DMS114 treated with DMSO at 0.1 percent for 48 hours (cell line): ENCODE results near the gene BET1L.
"Not testable (repeated sequence)": the region's sequence is repeated elsewhere in the genome, so short reads cannot be mapped to it uniquely, and the experiment has no call there.

Experiments used
- DNase-seq: peaks from one replicate; lab custom pipeline; 2025; ENCODE audit not compliant: unreplicated experiment; lab: John Stamatoyannopoulos, UW

The BET1L gene, protein sequence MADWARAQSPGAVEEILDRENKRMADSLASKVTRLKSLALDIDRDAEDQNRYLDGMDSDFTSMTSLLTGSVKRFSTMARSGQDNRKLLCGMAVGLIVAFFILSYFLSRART

GRCh38 chr11:207208-207862, at the start of gene BET1L, which contains the start of gene RIC8A:
BET1L (minus strand) TSS chr11:207399; CDS start chr11:207321, 78 bp downstream.
RIC8A (plus strand) TSS chr11:207708; CDS start chr11:208855, 1,147 bp downstream.
- DNase-seq, result peak; percentile 82

DNA sequence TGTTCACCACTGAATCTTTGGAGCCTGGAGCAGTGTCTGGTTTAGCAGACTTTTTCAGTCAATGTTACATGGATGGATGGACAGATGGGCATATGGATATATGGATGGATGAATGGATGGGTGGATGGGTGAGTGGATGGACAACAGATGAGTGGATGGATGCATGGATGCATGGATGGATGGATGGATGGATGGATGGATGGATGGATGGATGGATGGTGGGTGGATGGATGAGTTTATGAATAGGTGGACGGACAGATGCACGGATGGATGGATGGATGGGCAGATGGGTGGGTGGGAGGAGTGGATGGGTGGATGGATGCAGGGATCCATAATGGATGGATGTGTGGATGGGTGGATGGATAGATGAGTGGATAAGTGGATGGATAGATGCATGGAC, 48.6 kb upstream of the BET1L start:
- DNase-seq, result no peak

GRCh38 chr11:255176-255575, 48.0 kb upstream of the BET1L start:
- DNase-seq, result no peak

DNA sequence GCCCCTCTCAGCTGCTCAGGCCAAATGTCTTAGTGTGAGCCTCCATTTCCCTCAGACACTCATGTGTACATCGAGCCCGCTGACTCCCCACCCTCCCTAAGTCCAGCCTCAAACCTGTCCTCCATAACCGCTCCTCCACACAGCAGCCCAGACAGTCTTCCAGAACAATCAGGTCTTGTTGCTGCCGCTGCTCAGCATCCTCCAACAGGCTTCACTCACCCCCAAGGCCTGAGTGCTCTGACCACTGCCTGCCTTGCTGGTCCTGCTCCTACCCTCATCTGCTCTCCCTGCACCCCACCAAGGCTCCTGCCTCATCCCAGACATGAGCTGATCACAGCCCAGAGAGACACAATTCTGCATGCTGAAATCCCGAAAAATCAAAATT, 46.7 kb upstream of the BET1L start:
- no peak for DNase-seq

GRCh38 chr11:253160-253885, 46.1 kb upstream of the BET1L start:
- no peak for DNase-seq

DNA sequence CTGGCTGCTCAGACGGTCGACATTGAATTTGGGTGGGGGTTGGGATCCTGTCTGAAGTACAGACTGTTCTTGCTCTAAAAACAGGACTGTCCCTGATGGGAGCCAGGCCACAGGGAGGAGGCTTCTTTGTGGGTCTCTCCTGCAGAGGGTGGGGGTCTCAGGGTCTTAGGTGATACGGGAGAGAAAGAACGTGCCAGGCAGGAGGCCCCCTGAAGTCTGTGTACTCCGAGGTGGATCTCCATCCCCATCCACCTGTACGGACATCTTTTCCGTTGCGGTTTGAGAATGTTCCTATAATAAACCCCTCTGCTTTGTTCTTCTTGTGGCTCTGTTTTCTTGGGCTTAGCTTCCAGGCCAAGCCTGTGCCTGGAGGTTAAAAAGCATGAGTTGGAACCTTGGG, 45.5 kb upstream of the BET1L start:
- no peak for DNase-seq

GRCh38 chr11:251550-251949, 44.4 kb upstream of the BET1L start:
- no peak for DNase-seq

GRCh38 chr11:250740-251299, 43.6 kb upstream of the BET1L start:
- DNase-seq, result no peak

- DNase-seq, result no peak
Measured at GRCh38 chr11:250274-250673, 43.1 kb upstream of the BET1L start.

DNA sequence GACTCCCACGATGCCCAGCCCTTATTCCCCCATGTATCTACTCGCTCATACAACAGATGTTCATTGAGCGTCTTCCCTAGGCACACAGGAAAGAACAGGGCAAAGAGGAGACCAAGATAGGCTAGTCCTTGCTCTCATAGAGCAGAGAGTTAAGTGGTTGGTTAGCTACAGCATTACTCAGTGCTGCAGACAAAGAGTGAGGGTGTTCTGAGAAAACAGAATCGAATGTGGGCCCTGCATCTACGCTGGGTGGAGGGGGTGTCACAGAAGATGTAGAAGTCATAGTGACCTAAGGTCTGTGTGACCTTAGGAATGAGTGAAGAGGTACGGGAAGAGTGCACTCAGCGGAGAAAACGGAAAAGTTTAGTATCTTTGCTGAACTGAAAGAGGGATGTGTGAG, 41.9 kb upstream of the BET1L start:
- DNase-seq, result no peak

DNA sequence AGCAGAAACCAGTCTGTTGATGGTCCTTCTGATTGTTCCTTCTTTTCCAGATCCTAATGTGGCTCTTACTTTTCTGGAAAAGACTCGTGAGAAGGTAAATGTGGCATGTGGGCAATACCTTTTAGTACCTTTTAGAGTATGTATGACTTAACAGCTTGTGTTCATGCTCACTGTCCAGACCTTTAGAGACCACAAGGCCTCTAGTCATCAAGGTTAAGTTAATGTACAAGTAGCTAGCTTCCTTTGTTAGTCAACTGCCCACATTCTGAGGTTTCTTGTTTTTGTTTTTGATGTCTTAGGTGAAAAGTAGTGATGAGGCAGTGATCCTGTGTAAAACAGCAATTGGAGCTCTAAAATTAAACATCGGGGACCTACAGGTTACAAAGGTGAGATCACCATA, 37.2 kb upstream of the BET1L start:
- DNase-seq, result no peak

- DNase-seq, result no peak
Measured at GRCh38 chr11:241634-242033, 34.4 kb upstream of the BET1L start.

DNA sequence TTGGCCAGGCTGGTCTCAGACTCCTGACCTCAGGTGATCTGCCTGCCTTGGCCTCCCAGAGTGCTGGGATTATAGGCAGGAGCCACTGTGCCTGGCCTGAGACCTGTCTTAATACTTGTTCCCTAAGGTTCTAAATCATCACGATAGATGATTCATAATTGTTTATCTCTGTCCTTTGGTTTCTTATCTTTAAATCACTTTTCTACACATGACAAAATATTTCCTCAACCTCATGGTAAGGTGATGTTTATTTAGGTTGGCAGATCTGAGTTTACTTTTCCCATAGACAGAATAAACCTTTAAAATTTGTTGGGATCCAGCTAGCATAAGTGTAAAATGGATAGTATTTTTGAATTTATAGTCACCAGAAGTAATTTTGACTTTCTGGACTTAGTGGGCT, 33.1 kb upstream of the BET1L start:
- no peak for DNase-seq

DNA sequence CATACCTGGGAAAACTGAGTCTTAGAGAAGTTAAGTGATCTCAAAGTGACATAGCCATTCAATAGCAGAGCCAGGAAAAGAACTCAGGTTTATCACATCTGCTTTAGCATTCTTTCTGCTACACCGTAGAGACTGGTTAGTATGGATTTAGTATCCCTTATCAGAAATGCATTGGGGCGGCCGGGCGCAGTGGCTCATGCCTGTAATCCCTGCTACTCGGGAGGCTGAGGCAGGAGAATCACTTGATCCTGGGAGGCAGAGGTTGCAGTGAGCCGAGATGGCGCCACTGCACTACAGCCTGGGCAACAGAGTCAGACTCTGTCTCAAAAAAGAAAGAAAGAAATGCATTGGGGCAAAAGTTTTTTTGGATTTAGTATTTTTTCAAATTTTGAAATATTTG, 31.1 kb upstream of the BET1L start:
- DNase-seq, result not testable (repeated sequence)

DNA sequence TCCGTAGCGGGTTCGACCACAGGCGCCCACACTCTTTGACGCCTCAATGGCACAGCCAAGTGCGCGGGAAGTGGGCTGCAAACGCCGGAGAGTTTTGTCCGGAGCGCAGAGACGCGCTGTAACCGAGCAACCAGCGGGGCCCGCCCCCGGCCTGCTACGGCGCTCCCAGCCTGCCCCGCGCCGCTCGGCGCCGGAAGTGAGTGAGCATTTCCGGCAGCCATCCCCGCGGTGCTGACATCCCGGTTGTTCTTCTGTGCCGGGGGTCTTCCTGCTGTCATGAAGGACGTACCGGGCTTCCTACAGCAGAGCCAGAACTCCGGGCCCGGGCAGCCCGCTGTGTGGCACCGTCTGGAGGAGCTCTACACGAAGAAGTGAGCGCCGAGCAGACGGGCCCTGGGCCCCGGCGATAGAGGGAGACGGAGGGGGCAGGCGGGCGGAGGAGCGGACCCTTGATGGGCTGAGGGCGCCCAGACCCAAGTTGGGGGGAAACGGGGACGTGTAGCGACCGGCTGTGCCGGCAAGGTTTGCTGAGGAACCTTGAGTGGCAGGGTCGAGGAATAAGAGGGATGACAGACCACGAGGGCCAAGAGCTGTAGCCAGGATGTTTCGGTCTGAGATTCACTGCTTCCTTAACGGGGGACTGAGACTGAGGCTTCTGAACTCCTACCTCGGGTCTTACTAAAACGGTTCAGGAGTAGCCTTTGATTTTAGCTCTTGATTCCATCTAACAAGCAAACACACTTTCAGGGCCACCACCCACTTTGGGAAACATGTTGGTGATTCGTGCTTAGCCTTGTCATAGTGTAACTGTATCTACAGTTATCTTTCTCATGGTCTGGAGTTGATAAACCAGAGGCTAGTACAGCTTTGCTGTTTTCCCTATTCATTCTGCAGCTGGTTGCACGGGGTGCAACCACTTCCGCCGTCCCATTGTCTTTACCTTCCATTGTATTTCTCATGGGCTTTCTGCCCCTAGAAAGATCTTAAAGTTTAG, 29.9 kb upstream of the BET1L start, which contains the start of gene PSMD13:
PSMD13 (plus strand) TSS at position 203 of the 994 bp plus-strand sequence; CDS start at position 277, 74 bp downstream.
- peak; percentile 57 for DNase-seq

DNA sequence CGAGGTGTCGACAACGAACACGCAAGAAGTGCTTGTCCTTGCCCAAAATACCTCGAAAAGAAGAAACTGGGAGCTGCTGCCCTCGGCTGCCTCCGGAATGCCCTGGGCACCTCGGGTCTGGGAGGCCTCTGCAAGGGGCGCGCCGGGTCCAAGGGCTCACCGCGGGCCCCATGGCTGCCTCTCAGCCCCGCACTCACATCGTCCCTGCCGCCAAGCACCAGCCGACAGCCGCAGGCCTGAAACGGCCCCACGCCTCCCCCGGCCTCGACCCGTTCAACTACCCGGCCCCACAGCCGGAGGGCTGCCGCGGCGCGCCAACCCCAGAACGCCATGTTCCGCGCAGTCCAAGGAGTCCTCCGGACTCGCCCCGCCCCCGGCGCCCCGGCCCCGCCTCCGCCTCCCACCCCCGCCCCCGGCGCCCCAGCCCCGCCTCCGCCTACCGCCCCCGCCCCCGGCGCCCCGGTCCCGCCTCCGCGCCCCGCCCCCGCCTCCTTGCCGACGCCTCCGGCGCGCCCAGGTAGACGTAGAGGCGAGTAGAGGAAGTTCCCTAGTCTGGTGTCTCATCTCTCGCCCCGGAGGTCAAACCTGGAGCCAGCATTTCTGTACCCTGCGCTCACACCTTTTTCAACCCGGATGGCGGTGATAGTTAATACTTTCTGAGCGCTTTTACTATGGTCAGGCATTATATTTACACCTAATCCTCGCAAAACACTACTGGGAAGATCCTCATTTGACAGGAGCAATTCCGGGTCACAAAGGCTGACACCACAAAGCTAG, 29.0 kb upstream of the BET1L start, which contains the start of gene SIRT3:
SIRT3 (minus strand) TSS at position 346 of the 777 bp plus-strand sequence; CDS start at position 332, 14 bp downstream.
- DNase-seq, result peak; percentile 43

GRCh38 chr11:235609-235996, 28.4 kb upstream of the BET1L start:
- DNase-seq, result no peak

DNA sequence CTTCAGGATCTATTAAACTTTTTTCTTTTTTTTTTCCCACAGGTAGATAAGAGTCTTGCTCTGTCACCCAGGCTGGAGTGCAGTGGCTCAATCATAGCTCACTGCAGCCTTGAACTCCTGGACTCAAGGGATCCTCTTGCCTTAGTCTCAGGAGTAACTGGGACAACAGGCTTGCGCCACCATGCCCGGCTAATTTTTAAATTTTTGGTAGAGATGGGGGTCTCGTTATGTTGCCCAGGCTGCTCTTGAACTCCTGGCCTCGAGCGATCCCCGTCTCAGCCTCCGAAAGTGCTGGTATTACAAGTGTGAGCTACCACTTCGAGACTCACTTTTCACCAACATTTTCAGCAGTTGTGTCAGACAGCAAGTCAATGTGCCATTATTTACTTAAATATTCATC, 28.0 kb upstream of the BET1L start:
- DNase-seq, result no peak

- DNase-seq, result no peak
Measured at GRCh38 chr11:232783-233565, 25.8 kb upstream of the BET1L start.
